ENCODE results near the gene NCMAP.

- TF ChIP-seq CTCF (conservative IDR thresholded peaks at IDR 0.05 in 1 of 2, IDR thresholded peaks at IDR 0.05 in 1 of 2; ENCODE audit: low read depth in 1 of 2, low read length in 2 of 2) (no peak), EZH2 (IDR thresholded peaks at IDR 0.05; ENCODE audit: low read length, missing control alignments) (no peak)
Observed at GRCh38 chr1:24535778-24536177, 20.1 kb upstream of the NCMAP start.

Data from fibroblast of lung (primary cell).